Neural cell (in vitro differentiated cells): Measurements from ENCODE around the gene L2HGDH. TPM values are rescaled to one million over a fixed set of nuclear protein-coding genes. Genes with fewer than 3 reads are reported as not detected.

ENCODE experiments used
- H2AFZ ChIP-seq: fragments of 200-600, 300-800 bp; sonication (generic), shearing (Covaris generic); 2 replicates; pipeline ENCODE4 v1.6.0; 2014; ENCODE audit warnings: low read depth, mild to moderate bottlenecking, antibody characterized with exemption, low read length, moderate library complexity
- H3F3A ChIP-seq: fragments of 200-600 bp; shearing (Covaris generic); 2 replicates; pipeline ENCODE4 v1.6.1; 2016; ENCODE audit warnings: mild to moderate bottlenecking, moderate library complexity, mixed read lengths, antibody characterized with exemption, low read length; ENCODE audit not compliant: insufficient read depth, poor library complexity, severe bottlenecking
- H3K27ac ChIP-seq: fragments of 200-600, 300-800 bp; sonication (generic), shearing (Covaris generic); 2 replicates; pipeline ENCODE4 v1.5.1; 2014; ENCODE audit warnings: mild to moderate bottlenecking, low read length, moderate library complexity
- H3K27me3 ChIP-seq: fragments of 300-800, 200-600 bp; sonication (generic), shearing (Covaris generic); 2 replicates; pipeline ENCODE4 v1.6.0; 2014; ENCODE audit warnings: mild to moderate bottlenecking, low read depth, low read length, moderate library complexity; ENCODE audit not compliant: insufficient read depth
- H3K36me3 ChIP-seq: fragments of 300-800, 200-600 bp; sonication (generic), shearing (Covaris generic); 2 replicates; pipeline ENCODE4 v1.5.1; 2014; ENCODE audit warnings: mild to moderate bottlenecking, antibody characterized with exemption, low read length, moderate library complexity; ENCODE audit not compliant: insufficient read depth
- H3K4me2 ChIP-seq: fragments of 300-800, 200-600 bp; sonication (generic), shearing (Covaris generic); 2 replicates; pipeline ENCODE4 v1.6.0; 2014; ENCODE audit warnings: mild to moderate bottlenecking, low read length
- H3K4me3 ChIP-seq: fragments of 300-800, 200-600 bp; sonication (generic), shearing (Covaris generic); 2 replicates; pipeline ENCODE4 v1.5.1; 2014; ENCODE audit warnings: mild to moderate bottlenecking, low read length, moderate library complexity
- H3K79me2 ChIP-seq: fragments of 200-600 bp; shearing (Covaris generic); replicated peaks from 2 replicates; pipeline ENCODE4 v1.6.0; 2014; ENCODE audit warnings: mild to moderate bottlenecking, low read length, moderate library complexity; ENCODE audit not compliant: insufficient read depth
- H3K9ac ChIP-seq: fragments of 300-800, 200-600 bp; sonication (generic), shearing (Covaris generic); 2 replicates; pipeline ENCODE4 v1.6.1; 2016; ENCODE audit warnings: mild to moderate bottlenecking, low read length, mixed read lengths
- H3K9me2 ChIP-seq: fragments of 200-600 bp; shearing (Covaris generic); 2 replicates; pipeline ENCODE4 v1.6.1; 2016; ENCODE audit warnings: mild to moderate bottlenecking, low read length, mixed read lengths; ENCODE audit not compliant: insufficient read depth
- H3K9me3 ChIP-seq: fragments of 200-600, 300-800 bp; sonication (generic), shearing (Covaris generic); 2 replicates; pipeline ENCODE4 v1.6.1; 2016; ENCODE audit warnings: mild to moderate bottlenecking, mixed run types, low read length, moderate library complexity, mixed read lengths
- H4K20me1 ChIP-seq: fragments of 200-600 bp; shearing (Covaris generic); 2 replicates; pipeline ENCODE4 v1.6.1; 2016; ENCODE audit warnings: mild to moderate bottlenecking, mixed run types; ENCODE audit not compliant: insufficient read depth
- EP300 ChIP-seq: fragments of 450-650 bp; conservative IDR thresholded peaks from 2 replicates; pipeline ENCODE4 v1.6.1; 2014; ENCODE audit warnings: antibody characterized with exemption, mild to moderate bottlenecking, moderate library complexity; ENCODE audit not compliant: poor library complexity, severe bottlenecking
- EZH2 ChIP-seq: fragments of 200-600, 300-800 bp; shearing (Covaris generic), sonication (generic); IDR thresholded peaks from 2 replicates; pipeline ENCODE4 v1.6.1; 2014; ENCODE audit warnings: antibody characterized with exemption, low read length, borderline replicate concordance, mild to moderate bottlenecking; ENCODE audit not compliant: insufficient read depth, poor library complexity, severe bottlenecking
- MXI1 ChIP-seq: fragments of 450-650 bp; conservative IDR thresholded peaks from 2 replicates; pipeline ENCODE4 v1.6.1; 2014; ENCODE audit warnings: antibody characterized with exemption, mild to moderate bottlenecking; ENCODE audit not compliant: poor library complexity, severe bottlenecking
- POLR2AphosphoS5 ChIP-seq: IDR thresholded peaks from 2 replicates; pipeline ENCODE4 v1.6.1; 2012
- RAD21 ChIP-seq: fragments of 450-650 bp; conservative IDR thresholded peaks from 2 replicates; pipeline ENCODE4 v1.6.1; 2014; ENCODE audit warnings: antibody characterized with exemption, mild to moderate bottlenecking, moderate library complexity
- SMC3 ChIP-seq: fragments of 450-650 bp; conservative IDR thresholded peaks from 2 replicates; pipeline ENCODE4 v1.6.1; 2014; ENCODE audit warnings: antibody characterized with exemption, mild to moderate bottlenecking, moderate library complexity; ENCODE audit not compliant: poor library complexity
- TAF1 ChIP-seq: IDR thresholded peaks from 2 replicates; pipeline ENCODE4 v1.6.1; 2012; ENCODE audit warnings: low read depth
- polyA plus RNA-seq: library from polyadenylated mRNA; depleted of rRNA; stranded (reverse); fragments of >200 nt; gene quantifications from 2 replicates; pipeline ENCODE4 v1.2.3, GENCODE V29; 2014
- TF ChIP-seq, protein P1 (sequence below): IDR thresholded peaks from 2 replicates; pipeline ENCODE4 v1.6.1; 2012; ENCODE audit warnings: borderline replicate concordance
- TF ChIP-seq, protein P2 (sequence below): fragments of 450-650 bp; IDR thresholded peaks from 2 replicates; pipeline ENCODE4 v1.5.1; 2014; ENCODE audit warnings: antibody characterized with exemption, mild to moderate bottlenecking, moderate library complexity; ENCODE audit not compliant: poor library complexity, severe bottlenecking

L2HGDH gene
- polyA plus RNA-seq, 1 donor from 2014 or later, result 8.9 TPM

DNA sequence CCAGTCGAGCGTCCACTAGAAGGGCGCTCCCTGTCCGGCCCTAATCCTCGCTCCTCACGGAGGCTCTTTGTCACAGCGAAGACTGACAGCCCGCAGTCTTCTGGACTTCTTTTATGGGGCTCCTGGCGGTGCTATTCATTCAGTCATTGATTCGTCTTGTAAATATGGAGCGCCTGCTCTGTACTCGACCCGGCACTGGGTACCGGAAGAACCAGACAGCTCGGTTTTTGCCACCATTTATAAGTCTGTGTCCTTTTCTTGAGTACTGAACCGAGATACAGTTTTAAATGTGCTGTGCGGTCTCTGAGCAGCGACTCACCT lies 665 bp upstream of the L2HGDH start:
- H3K9ac ChIP-seq, result peak overlapping the region; percentile 89
- H4K20me1 ChIP-seq, result no peaks in the 10 kb centered on the region
- peak overlapping the region; percentile 83 for H3K4me3 ChIP-seq
- H3K9me2 ChIP-seq, result no peaks in the 10 kb centered on the region
- no peaks in the 10 kb centered on the region for H3K36me3 ChIP-seq
- H3F3A ChIP-seq, result peaks cover 6% of the 10 kb centered on the region
- peaks cover 20% of the 10 kb centered on the region for H3K79me2 ChIP-seq
- peak overlapping the region; percentile 68 for H3K4me2 ChIP-seq
- H3K27me3 ChIP-seq, result no peaks in the 10 kb centered on the region
- H2AFZ ChIP-seq, result peak overlapping the region; percentile 67
- no peaks in the 10 kb centered on the region for H3K9me3 ChIP-seq
- TF ChIP-seq, protein P1, sequence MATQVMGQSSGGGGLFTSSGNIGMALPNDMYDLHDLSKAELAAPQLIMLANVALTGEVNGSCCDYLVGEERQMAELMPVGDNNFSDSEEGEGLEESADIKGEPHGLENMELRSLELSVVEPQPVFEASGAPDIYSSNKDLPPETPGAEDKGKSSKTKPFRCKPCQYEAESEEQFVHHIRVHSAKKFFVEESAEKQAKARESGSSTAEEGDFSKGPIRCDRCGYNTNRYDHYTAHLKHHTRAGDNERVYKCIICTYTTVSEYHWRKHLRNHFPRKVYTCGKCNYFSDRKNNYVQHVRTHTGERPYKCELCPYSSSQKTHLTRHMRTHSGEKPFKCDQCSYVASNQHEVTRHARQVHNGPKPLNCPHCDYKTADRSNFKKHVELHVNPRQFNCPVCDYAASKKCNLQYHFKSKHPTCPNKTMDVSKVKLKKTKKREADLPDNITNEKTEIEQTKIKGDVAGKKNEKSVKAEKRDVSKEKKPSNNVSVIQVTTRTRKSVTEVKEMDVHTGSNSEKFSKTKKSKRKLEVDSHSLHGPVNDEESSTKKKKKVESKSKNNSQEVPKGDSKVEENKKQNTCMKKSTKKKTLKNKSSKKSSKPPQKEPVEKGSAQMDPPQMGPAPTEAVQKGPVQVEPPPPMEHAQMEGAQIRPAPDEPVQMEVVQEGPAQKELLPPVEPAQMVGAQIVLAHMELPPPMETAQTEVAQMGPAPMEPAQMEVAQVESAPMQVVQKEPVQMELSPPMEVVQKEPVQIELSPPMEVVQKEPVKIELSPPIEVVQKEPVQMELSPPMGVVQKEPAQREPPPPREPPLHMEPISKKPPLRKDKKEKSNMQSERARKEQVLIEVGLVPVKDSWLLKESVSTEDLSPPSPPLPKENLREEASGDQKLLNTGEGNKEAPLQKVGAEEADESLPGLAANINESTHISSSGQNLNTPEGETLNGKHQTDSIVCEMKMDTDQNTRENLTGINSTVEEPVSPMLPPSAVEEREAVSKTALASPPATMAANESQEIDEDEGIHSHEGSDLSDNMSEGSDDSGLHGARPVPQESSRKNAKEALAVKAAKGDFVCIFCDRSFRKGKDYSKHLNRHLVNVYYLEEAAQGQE, result peak; percentile 66
- TF ChIP-seq RAD21, result no peak
- TF ChIP-seq TAF1, result no peak
- H3K27ac ChIP-seq, result peak overlapping the region; percentile 87

DNA sequence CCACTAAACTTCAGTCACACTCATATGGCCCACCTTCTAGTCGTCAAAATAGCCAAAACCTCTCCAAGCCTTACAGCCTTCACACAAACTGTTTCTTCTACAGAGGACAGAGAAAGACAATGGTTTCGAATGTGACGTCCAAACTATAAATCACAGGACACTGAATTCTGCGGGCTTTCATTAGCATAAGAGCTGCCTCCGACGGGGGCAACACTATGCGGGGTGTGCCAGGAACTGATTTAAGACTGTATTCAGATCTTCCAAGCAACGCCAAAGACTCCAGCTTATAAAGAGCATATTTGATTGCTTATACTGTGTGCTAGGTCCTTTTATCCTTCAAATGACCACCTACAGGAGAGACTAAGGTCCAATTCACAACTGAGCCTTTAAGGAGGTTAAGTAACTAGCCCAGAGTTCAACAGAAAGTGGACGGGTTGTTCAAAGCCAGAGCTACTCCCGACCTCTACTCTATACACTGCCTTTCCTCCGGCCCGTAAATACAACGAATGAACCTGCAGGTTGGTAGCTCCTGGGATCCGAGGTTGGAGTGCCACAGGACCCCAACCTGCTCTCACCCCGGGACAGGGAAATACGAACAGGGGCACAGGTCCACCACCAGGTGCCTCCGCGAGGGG lies 575 bp downstream of the L2HGDH start:
- no peaks in the 10 kb centered on the region for H4K20me1 ChIP-seq
- peak overlapping the region; percentile 49 for H3K4me2 ChIP-seq
- no peak for TF ChIP-seq POLR2AphosphoS5
- TF ChIP-seq EP300, result no peak
- TF ChIP-seq TAF1, result no peak
- TF ChIP-seq, protein P1, result no peak
- no peak for TF ChIP-seq EZH2
- TF ChIP-seq SMC3, result no peak
- TF ChIP-seq MXI1, result no peak
- TF ChIP-seq RAD21, result no peak
- TF ChIP-seq, protein P2, sequence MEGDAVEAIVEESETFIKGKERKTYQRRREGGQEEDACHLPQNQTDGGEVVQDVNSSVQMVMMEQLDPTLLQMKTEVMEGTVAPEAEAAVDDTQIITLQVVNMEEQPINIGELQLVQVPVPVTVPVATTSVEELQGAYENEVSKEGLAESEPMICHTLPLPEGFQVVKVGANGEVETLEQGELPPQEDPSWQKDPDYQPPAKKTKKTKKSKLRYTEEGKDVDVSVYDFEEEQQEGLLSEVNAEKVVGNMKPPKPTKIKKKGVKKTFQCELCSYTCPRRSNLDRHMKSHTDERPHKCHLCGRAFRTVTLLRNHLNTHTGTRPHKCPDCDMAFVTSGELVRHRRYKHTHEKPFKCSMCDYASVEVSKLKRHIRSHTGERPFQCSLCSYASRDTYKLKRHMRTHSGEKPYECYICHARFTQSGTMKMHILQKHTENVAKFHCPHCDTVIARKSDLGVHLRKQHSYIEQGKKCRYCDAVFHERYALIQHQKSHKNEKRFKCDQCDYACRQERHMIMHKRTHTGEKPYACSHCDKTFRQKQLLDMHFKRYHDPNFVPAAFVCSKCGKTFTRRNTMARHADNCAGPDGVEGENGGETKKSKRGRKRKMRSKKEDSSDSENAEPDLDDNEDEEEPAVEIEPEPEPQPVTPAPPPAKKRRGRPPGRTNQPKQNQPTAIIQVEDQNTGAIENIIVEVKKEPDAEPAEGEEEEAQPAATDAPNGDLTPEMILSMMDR, result no peak
- H3K36me3 ChIP-seq, result no peaks in the 10 kb centered on the region
- peaks cover 20% of the 10 kb centered on the region for H3K79me2 ChIP-seq
- no peaks in the 10 kb centered on the region for H3K9me3 ChIP-seq
- peak overlapping the region; percentile 89 for H3K9ac ChIP-seq
- no peaks in the 10 kb centered on the region for H3K27me3 ChIP-seq
- peaks cover 6% of the 10 kb centered on the region for H3F3A ChIP-seq
- peak overlapping the region; percentile 87 for H3K27ac ChIP-seq
- peak overlapping the region; percentile 65 for H2AFZ ChIP-seq
- no peaks in the 10 kb centered on the region for H3K9me2 ChIP-seq
- H3K4me3 ChIP-seq, result peak overlapping the region; percentile 83
